Activated naive CD4-positive, alpha-beta T cell treated with anti-CD3 and anti-CD28 coated beads, Interleukin-2, amount 10 ng/mL, durations not matched to agents 7 days and 5 days (primary cell): Measurements from ENCODE around the gene CLDN22.

Experiments used
- CTCF ChIA-PET: fragments of 350-600 bp; sonication (Branson Sonifier 250); formaldehyde crosslinking; loops from one replicate; lab custom pipeline; 2021; ENCODE audit warnings: antibody characterized with exemption; lab: Charles Lee
- DNase-seq: peaks from one replicate; pipeline ENCODE4 v3.0.0-alpha.2; 2020
- H3K27ac Mint-ChIP-seq: one replicate; pipeline ENCODE4 v1.8.0; 2021; ENCODE audit warnings: mild to moderate bottlenecking, moderate library complexity, mixed read lengths
- H3K27me3 Mint-ChIP-seq: one replicate; pipeline ENCODE4 v1.8.0; 2021; ENCODE audit warnings: mild to moderate bottlenecking, mixed read lengths
- H3K36me3 Mint-ChIP-seq: one replicate; pipeline ENCODE4 v1.8.0; 2021; ENCODE audit warnings: mixed read lengths
- H3K4me1 Mint-ChIP-seq: one replicate; pipeline ENCODE4 v1.8.0; 2021; ENCODE audit warnings: mixed read lengths
- H3K4me3 Mint-ChIP-seq: one replicate; pipeline ENCODE4 v1.8.0; 2021; ENCODE audit warnings: mild to moderate bottlenecking, moderate library complexity, mixed read lengths
- H3K9me3 Mint-ChIP-seq: one replicate; pipeline ENCODE4 v1.8.0; 2021; ENCODE audit warnings: mixed read lengths

The CLDN22 gene

DNA sequence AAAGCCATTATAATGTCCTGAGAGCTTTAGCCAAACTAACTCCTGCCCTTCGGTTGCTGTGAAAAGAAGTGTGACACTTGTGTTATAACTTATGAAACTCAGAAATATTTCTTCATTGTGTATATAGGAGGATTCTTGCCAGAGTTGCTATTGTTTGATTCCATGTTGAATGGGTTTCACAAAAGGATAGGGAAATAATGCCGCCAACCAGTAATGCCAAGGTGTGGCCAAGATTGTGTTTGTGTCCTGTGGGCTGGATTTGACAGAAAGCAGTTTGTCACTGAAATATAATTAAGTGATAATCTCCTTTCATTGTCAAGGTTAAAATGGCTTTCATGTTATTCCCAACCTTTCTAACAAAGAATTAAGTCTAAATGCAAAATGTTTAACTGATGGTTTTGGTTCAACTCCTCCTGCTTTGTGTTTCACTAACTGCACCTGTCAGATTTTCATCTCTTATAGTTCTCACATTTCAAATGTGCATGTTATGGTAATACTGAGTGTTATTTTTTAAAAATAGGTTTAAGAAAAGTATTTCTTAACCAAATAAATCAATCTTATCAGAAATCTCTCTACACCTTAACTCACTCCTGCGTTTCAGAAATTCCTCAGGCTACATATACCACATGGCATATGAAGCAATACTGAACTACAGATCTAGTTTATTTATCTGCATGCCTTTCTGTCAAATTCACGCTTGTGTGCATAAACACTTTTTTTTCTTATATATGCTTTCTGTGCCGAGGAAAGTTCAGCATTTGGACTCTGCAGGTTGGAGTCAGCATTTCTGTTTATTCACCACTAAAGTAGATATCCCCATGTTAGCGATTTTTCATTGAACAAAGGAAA lies at the start of gene CLDN22:
TSS of gene CLDN22 (minus strand) at position 66 of the 849 bp plus-strand sequence. CDS start at position 8, 58 bp downstream.
- CTCF ChIA-PET: no interaction called here
- H3K27ac Mint-ChIP-seq: no peak within 1 kb of the TSS
- H3K4me1 Mint-ChIP-seq: peaks cover 11% of the 10 kb centered on the region
- no peak within 1 kb of the TSS for H3K4me3 Mint-ChIP-seq
- H3K36me3 Mint-ChIP-seq: no peaks in the 10 kb centered on the region
- peaks cover 8% of the 10 kb centered on the region for H3K27me3 Mint-ChIP-seq
- H3K9me3 Mint-ChIP-seq: no peaks in the 10 kb centered on the region
- no peak for DNase-seq

DNA sequence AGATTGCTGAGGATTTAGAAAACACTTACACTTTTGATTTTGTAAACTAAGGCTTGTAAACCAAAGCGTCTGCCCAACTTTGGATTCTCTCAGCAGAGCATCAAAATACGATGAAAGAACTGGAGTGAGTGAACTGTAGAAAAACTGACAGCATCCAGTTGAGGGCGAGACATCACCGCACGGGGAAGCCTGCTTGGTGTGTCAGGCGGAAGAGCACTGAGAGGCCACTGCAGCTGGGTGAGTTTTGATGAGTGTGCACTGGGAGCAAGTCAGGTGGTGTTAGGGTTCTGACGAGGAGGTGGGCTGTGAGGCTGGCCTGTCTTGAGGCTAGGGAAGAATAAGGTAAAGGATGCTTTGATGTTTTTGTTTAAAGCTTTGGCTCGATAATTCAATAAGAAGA lies 49.0 kb upstream of the CLDN22 start:
- no peaks in the 10 kb centered on the region for H3K4me1 Mint-ChIP-seq
- no peak for DNase-seq
- H3K27me3 Mint-ChIP-seq: peaks cover 3% of the 10 kb centered on the region
- no peak overlapping the region for H3K27ac Mint-ChIP-seq
- CTCF ChIA-PET: interaction anchor here (0.7 kb wide), 1 partner anchor 42 kb away, joined by 3 read pairs; no protein-coding TSS in a partner anchor
- H3K9me3 Mint-ChIP-seq: no peaks in the 10 kb centered on the region
- no peaks in the 10 kb centered on the region for H3K36me3 Mint-ChIP-seq
- no peak overlapping the region for H3K4me3 Mint-ChIP-seq

DNA sequence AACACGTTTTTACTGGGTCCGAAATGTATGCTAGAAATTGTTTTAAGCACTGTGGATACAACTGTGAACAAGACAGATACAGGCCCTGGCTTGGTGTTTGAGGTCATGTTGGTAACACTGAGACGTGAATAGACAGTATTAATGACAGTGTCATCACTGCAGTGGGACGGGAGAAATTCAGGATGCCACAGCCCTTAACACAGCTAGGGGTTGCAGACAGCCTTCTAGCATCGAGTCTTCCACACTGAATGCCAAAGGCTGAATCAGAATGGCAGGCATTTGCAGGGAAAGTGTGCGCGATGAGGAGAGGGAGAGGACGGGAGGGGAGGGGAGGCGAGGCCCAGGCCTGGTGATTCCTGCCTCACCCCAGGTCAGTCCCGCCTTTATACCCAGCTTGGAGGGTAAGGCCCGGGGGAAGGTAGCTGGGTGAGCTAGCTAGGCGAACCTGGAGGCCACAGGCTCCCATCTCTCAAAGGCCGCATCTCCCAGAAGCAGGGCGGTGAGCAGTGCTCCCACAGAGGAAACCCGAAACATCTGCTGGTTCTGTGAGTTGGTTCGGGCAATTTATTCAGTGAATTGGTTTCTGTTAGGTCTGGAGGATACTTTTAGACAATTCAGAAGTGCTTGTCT lies 46.2 kb upstream of the CLDN22 start:
- Mint-ChIP-seq H3K4me3 (no peak overlapping the region), H3K9me3 (no peaks in the 10 kb centered on the region), H3K36me3 (no peaks in the 10 kb centered on the region), H3K4me1 (no peaks in the 10 kb centered on the region), H3K27me3 (peaks cover 3% of the 10 kb centered on the region), H3K27ac (no peak overlapping the region)
- CTCF ChIA-PET: no interaction called here
- DNase-seq: no peak

DNA sequence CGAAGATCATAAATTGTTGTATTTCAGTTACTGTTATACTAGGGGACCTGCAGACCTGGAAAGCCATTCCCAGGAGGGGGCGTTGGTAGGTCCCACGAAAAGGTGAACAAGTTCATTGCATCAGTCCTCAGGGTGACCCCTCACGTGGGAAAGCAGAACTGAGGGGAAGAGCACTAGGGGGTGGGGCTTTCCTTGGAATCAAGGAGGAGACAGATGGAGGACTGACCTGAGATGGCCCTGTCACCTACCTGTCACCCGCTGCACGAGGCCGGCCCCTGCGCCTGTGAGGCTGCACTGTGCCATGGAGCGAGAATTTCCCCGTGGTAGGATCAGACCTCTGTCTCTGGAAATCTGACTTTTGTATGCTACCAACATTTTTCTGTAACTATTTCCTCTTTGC lies 43.9 kb upstream of the CLDN22 start:
- no peaks in the 10 kb centered on the region for H3K36me3 Mint-ChIP-seq
- no peaks in the 10 kb centered on the region for H3K27me3 Mint-ChIP-seq
- H3K9me3 Mint-ChIP-seq: no peaks in the 10 kb centered on the region
- no peaks in the 10 kb centered on the region for H3K4me1 Mint-ChIP-seq
- DNase-seq: no peak
- H3K4me3 Mint-ChIP-seq: no peak overlapping the region
- no peak overlapping the region for H3K27ac Mint-ChIP-seq
- CTCF ChIA-PET: no interaction called here

DNA sequence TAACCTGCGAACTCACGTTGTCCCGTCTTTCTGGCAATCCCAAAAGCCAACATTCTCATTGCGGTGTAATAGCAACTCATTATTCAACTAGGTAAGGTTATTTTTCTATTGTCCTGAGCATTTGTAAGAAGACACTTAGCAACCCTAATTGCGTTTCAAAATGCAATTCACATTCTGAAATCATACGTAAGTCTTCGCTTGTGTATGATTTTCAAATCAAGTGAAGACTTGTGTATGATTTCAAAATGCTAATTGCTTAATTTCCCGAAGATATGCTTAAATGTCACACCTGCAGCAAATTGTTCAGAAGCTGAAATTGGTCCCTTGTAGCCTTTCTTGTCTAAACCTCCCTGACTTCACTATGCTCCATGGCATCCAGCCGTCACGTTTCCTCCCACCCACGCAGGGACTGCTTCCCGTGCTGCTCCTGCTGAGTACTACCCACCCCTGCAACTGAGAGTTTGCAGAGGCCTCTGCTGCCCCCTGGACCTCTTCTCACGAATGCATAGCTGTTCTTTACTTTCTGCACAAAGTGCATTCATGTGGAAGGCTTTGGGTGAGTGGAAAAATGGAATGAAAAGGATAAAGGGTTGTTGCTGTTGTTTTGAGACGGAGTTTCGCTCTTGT lies 43.0 kb upstream of the CLDN22 start:
- H3K27me3 Mint-ChIP-seq: no peaks in the 10 kb centered on the region

DNA sequence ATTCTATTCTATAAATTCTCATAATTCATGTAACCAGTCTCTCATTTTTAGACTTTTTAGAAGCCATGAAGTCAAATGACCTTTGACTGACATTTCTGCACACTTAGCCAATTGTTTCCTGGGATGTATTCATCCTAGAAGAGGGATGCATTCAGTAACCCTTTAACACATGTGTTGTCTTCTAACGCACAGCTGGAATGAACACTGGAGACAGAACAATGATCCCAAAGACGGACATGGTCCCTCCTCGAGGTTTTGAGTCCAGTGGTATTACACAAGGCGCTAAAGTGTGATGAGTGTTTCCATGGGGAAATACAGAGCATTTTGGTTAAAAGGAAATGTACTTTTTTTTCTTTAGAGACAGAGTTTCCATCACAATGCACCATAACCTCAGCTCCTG lies 42.0 kb upstream of the CLDN22 start:
- no peaks in the 10 kb centered on the region for H3K9me3 Mint-ChIP-seq
- H3K4me1 Mint-ChIP-seq: no peaks in the 10 kb centered on the region
- H3K4me3 Mint-ChIP-seq: no peak overlapping the region
- DNase-seq: no peak
- H3K27ac Mint-ChIP-seq: no peak overlapping the region
- H3K36me3 Mint-ChIP-seq: no peaks in the 10 kb centered on the region
- CTCF ChIA-PET: no interaction called here
- no peaks in the 10 kb centered on the region for H3K27me3 Mint-ChIP-seq

More for the DNA sequence above, 43.0 kb upstream of the CLDN22 start:
- Mint-ChIP-seq H3K4me3 (no peak overlapping the region), H3K4me1 (no peaks in the 10 kb centered on the region), H3K27ac (no peak overlapping the region), H3K36me3 (no peaks in the 10 kb centered on the region), H3K9me3 (no peaks in the 10 kb centered on the region)
- CTCF ChIA-PET: no interaction called here
- DNase-seq: no peak

DNA sequence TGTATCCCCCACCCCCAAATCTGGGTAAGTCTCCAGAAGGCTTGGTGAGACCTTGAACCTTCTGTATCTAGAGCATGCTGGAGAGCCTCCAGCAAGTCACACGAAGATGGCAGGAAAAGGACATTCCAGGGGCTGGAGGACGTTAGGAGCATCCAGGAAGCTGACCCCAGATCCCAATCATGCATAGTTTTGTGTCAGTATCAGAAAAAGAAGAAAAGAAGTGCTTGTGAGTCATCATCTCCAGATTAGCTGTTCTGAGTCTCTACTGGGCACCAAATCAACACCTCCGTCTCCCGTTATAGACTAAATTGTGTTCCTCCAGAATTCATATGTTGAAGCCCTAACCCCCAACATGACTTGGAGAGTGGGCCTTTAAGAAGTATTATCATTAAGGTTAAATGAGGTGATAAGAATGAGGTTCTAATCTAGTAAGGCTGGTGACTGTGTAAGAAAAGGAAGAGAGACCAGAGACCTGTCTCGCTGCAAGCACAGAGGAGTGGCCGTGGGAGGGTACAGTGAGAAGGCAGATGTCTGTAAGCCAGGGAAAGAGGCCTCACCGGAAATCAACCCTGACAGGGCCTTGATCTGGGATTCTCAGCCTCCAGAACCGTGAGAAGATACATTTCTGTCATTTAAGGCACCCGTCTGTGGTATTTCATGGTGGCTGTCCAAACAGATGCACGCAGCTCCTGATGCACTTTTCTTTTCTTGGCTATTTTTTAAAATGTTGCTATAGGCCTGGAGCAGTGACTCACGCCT lies 40.3 kb upstream of the CLDN22 start:
- CTCF ChIA-PET: no interaction called here

DNA sequence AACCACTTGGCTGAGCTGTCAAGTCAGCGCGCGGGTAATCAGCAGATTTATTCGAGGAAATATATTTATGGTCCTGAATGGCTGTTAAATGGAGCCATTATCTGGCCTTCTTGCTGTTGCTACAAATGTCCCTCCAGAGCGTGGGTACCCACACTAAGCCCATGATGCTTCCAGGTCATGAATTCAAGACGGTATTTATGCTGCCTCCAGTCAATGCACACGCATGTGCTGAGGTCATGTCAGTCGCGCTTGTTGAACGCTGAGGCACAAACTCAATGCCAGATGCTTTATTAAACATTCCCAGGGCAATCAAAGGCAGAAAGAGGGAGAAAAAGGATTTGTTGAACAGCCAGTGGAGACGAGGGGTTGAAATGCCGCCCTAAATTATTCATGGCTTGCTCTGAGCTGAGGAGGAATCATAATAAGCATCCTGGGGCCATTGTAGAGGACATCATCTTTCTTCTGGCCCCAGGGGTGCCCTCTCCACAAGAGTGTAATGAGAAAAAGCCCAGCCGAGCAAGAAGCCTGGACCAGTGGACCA lies 38.2 kb upstream of the CLDN22 start:
- Mint-ChIP-seq H3K36me3 (no peaks in the 10 kb centered on the region), H3K27ac (no peak overlapping the region), H3K27me3 (peaks cover 6% of the 10 kb centered on the region), H3K4me3 (no peak overlapping the region), H3K4me1 (no peaks in the 10 kb centered on the region), H3K9me3 (no peaks in the 10 kb centered on the region)
- DNase-seq: no peak
- CTCF ChIA-PET: no interaction called here

More for the DNA sequence above, 40.3 kb upstream of the CLDN22 start:
- Mint-ChIP-seq H3K27me3 (peaks cover 6% of the 10 kb centered on the region), H3K4me1 (no peaks in the 10 kb centered on the region), H3K4me3 (no peak overlapping the region), H3K9me3 (no peaks in the 10 kb centered on the region), H3K36me3 (no peaks in the 10 kb centered on the region), H3K27ac (no peak overlapping the region)
- no peak for DNase-seq

DNA sequence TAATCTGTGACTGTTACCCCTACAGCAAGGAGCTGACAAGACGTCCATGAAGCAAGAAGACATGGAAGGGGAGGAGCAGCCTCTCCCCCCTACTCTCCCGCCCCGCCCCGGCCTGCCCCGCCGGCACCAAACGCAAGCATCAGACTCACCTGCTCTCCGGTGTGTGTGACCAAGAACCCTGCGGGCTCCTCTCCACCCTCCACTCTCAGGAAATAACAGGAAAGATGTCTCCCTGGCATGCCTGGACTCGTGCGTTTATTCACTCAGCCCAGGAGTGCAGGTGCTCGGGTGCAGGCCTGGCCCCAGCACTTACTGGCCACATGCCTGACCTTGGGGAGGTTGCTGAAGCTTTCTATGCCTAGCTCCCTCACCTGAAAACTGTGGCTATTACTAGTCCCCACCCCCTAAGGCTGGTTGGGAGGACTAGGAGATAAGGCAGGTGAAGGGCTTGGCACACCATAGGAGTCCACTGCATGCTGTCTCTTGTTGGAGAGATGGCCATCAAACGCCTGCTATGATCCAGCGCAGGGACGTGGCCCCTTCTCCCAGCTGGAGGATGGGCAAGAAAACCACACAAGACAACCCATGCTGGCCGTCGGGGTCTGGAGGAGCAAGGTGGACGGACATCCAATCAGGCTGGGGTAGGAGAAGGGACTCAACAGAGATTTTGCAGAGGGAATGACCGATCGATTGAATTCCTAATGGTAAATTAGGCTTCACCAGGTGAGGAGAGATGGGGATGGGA lies 37.0 kb upstream of the CLDN22 start:
- no peak overlapping the region for H3K27ac Mint-ChIP-seq
- no peaks in the 10 kb centered on the region for H3K9me3 Mint-ChIP-seq
- H3K4me1 Mint-ChIP-seq: no peaks in the 10 kb centered on the region
- no peaks in the 10 kb centered on the region for H3K36me3 Mint-ChIP-seq
- H3K27me3 Mint-ChIP-seq: peaks cover 6% of the 10 kb centered on the region
- DNase-seq: no peak
- CTCF ChIA-PET: no interaction called here
- H3K4me3 Mint-ChIP-seq: no peak overlapping the region

DNA sequence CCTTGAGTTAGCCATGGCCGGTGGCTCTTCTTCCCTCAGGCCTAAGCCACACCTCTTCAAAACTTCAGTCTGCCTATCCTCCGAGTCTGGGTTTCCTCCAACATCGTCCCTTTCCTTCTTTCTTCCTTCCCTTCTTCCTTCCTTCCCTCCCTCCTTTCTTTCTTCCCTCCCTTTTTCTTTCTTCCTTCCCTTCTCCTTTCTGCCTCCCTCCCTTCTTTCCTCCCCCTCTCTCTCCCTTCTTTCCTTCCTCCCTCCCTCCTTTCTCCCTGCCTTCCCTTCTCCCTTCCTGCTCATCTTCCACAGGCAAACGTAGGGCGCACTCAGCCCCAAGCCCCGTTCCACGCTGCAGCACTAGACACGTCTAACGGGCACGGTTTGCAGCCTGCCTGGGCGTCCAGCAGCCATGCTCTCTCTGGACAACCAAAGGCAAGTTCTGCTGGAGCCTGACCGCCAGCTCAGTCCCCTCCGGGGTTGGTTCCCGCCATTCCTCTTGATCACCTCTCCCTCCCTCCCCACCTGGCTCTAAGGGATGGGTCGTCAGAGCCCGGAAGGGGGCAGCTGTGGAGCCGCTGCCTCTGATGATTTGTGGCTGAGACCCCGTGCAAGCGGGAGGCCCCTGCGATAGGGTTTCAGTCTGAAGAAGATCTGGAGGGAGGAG lies 36.2 kb upstream of the CLDN22 start:
- no peaks in the 10 kb centered on the region for H3K9me3 Mint-ChIP-seq
- no peaks in the 10 kb centered on the region for H3K36me3 Mint-ChIP-seq
- CTCF ChIA-PET: no interaction called here
- H3K4me1 Mint-ChIP-seq: no peaks in the 10 kb centered on the region
- H3K27me3 Mint-ChIP-seq: peaks cover 6% of the 10 kb centered on the region
- DNase-seq: no peak
- H3K27ac Mint-ChIP-seq: no peak overlapping the region
- H3K4me3 Mint-ChIP-seq: no peak overlapping the region

DNA sequence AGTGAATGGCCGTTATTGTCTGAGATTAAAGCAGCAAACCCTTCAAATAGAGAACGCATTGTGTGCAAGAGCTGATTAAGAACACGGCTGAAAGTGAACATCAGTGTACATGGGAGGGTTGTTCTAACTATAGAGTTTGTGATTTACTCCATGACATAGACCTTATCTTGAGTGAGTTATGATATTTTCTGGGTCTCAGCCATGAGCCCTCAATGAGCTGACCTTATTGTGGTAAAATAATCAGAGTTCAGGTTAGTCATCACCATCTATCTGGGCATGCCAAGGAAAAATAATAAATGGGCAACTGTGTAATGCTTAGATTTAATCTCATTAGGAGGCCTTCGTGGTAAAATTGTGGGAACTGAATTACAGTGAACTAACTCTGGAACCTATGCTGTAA lies 35.3 kb upstream of the CLDN22 start:
- H3K4me3 Mint-ChIP-seq: no peak overlapping the region
- no peaks in the 10 kb centered on the region for H3K9me3 Mint-ChIP-seq
- no peak for DNase-seq
- H3K27ac Mint-ChIP-seq: no peak overlapping the region
- H3K27me3 Mint-ChIP-seq: peaks cover 12% of the 10 kb centered on the region
- CTCF ChIA-PET: no interaction called here
- H3K4me1 Mint-ChIP-seq: no peaks in the 10 kb centered on the region
- no peaks in the 10 kb centered on the region for H3K36me3 Mint-ChIP-seq

DNA sequence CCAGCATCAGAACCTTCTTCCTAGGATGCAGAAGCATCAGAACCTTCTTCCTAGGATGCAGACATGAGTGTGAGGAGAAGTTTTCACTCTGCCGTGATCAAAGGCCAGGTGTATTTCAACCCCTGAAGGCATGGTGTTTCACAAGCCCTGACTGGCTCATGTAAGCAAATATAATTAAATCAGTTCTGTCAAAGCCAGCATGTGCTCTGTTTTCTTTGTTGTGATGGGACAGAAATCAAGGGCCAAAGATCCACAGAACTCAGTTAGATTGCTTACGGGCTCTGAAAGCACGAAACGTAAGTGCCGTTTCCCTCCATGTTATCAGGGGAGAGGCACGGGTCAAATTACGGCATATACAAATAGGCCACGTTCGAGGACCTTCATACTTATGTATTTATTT lies 34.1 kb upstream of the CLDN22 start:
- no peak for DNase-seq
- CTCF ChIA-PET: no interaction called here
- peaks cover 14% of the 10 kb centered on the region for H3K27me3 Mint-ChIP-seq
- no peaks in the 10 kb centered on the region for H3K9me3 Mint-ChIP-seq
- no peak overlapping the region for H3K27ac Mint-ChIP-seq
- H3K36me3 Mint-ChIP-seq: no peaks in the 10 kb centered on the region
- peaks cover 5% of the 10 kb centered on the region for H3K4me1 Mint-ChIP-seq
- no peak overlapping the region for H3K4me3 Mint-ChIP-seq

DNA sequence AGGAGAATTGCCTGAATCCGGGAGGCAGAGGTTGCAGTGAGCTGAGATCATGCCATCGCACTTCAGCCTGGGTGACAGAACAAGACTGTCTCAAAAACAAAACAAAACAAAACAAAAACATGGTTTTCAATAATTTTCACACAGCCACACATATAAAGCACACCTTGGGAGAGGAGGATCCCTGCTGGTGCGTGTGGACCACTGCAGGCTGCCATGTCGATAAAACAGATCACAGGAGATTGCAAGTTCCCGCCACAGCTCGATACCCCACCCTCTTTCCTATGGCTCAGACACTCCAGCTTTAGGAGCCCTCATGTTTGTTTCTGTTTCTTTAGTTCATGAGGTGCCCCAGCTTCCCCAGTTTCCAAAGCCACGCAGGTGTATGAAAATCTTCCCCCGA lies 33.5 kb upstream of the CLDN22 start:
- Mint-ChIP-seq H3K4me3 (no peak overlapping the region), H3K36me3 (no peaks in the 10 kb centered on the region), H3K9me3 (no peaks in the 10 kb centered on the region), H3K4me1 (peaks cover 10% of the 10 kb centered on the region), H3K27ac (no peak overlapping the region), H3K27me3 (peaks cover 14% of the 10 kb centered on the region)
- no peak for DNase-seq
- CTCF ChIA-PET: no interaction called here
